GM23338 (cell line): ENCODE data around the gene ABCB6. TPM values are rescaled to one million over a fixed set of nuclear protein-coding genes. Genes with fewer than 3 reads are reported as not detected.

Experiments used
- ATAC-seq: fragments of 200-7000 bp; cut with Tn5 transposase; 3 replicates; pipeline ENCODE4 v1.9.1; 2020
- DNase-seq: peaks from one replicate; pipeline ENCODE4 v3.0.0-alpha.2; 2015; ENCODE audit warnings: low spot score
- H2AFZ ChIP-seq: fragments of 200-600 bp; sonication (generic); 2 replicates; pipeline ENCODE4 v1.8.0; 2016; ENCODE audit warnings: antibody characterized with exemption, mild to moderate bottlenecking, moderate library complexity
- H3F3A ChIP-seq: fragments of 200-600 bp; sonication (generic); replicated peaks from 2 replicates; pipeline ENCODE4 v1.8.0; 2017; ENCODE audit warnings: antibody characterized with exemption, mixed run types, low read depth
- H3K27ac ChIP-seq: fragments of 200-600 bp; sonication (generic); 2 replicates; pipeline ENCODE4 v1.6.1; 2016; ENCODE audit warnings: low read depth
- H3K27me3 ChIP-seq: fragments of 200-600 bp; sonication (generic); 2 replicates; pipeline ENCODE4 v1.8.0; 2016; ENCODE audit warnings: mild to moderate bottlenecking, mixed run types, moderate library complexity; ENCODE audit not compliant: insufficient read depth
- H3K36me3 ChIP-seq: fragments of 200-600 bp; sonication (generic); 2 replicates; pipeline ENCODE4 v1.8.0; 2016; ENCODE audit warnings: mild to moderate bottlenecking; ENCODE audit not compliant: insufficient read depth
- H3K4me1 ChIP-seq: fragments of 200-600 bp; sonication (generic); 2 replicates; pipeline ENCODE4 v1.8.0; 2016; ENCODE audit warnings: mild to moderate bottlenecking, moderate library complexity; ENCODE audit not compliant: insufficient read depth
- H3K4me2 ChIP-seq: fragments of 200-600 bp; sonication (generic); 2 replicates; pipeline ENCODE4 v1.7.1; 2017; ENCODE audit warnings: mixed run types
- H3K4me3 ChIP-seq: fragments of 200-600 bp; sonication (generic); 2 replicates; pipeline ENCODE4 v1.6.1; 2016; ENCODE audit warnings: mixed run types
- H3K79me2 ChIP-seq: fragments of 200-600 bp; sonication (generic); replicated peaks from 2 replicates; pipeline ENCODE4 v1.8.0; 2017; ENCODE audit warnings: mild to moderate bottlenecking; ENCODE audit not compliant: insufficient read depth
- H3K9me2 ChIP-seq: fragments of 200-600 bp; sonication (generic); 2 replicates; pipeline ENCODE4 v1.8.0; 2017; ENCODE audit not compliant: insufficient read depth
- H4K20me1 ChIP-seq: fragments of 200-600 bp; sonication (generic); replicated peaks from 2 replicates; pipeline ENCODE4 v1.8.0; 2017; ENCODE audit warnings: mild to moderate bottlenecking; ENCODE audit not compliant: insufficient read depth
- H3K27ac Mint-ChIP-seq: 2 replicates; pipeline ENCODE4 v1.8.0; 2020; ENCODE audit warnings: inconsistent platforms, mild to moderate bottlenecking, moderate library complexity, mixed read lengths
- H3K27me3 Mint-ChIP-seq: 3 replicates; pipeline ENCODE4 v1.8.0; 2022; ENCODE audit warnings: low read depth, mild to moderate bottlenecking, moderate library complexity, mixed read lengths, inconsistent platforms; ENCODE audit not compliant: insufficient read depth, poor library complexity
- H3K36me3 Mint-ChIP-seq: 3 replicates; pipeline ENCODE4 v1.8.0; 2021; ENCODE audit warnings: low read depth, mild to moderate bottlenecking, inconsistent platforms, moderate library complexity, mixed read lengths
- H3K4me1 Mint-ChIP-seq: 3 replicates; pipeline ENCODE4 v1.8.0; 2020; ENCODE audit warnings: mild to moderate bottlenecking, inconsistent platforms, mixed read lengths
- H3K4me3 Mint-ChIP-seq: 3 replicates; pipeline ENCODE4 v1.8.0; 2021; ENCODE audit warnings: moderate library complexity, mild to moderate bottlenecking, inconsistent platforms, mixed read lengths
- H3K9me3 Mint-ChIP-seq: 3 replicates; pipeline ENCODE4 v1.8.0; 2020; ENCODE audit warnings: moderate library complexity, mild to moderate bottlenecking, inconsistent platforms, mixed read lengths
- CTCF ChIP-seq, 2 experiments: fragments of 200-600 bp in 1 of 2; sonication (generic) in 1 of 2; conservative IDR thresholded peaks; 2 replicates each; pipeline versions ENCODE4 v1.5.1 to v1.6.1; 2016 to 2017; ENCODE audit warnings: antibody characterized with exemption in 2 of 2, low read depth in 2 of 2, mild to moderate bottlenecking in 2 of 2, moderate library complexity in 1 of 2
- ETS1 ChIP-seq: IDR thresholded peaks from 2 replicates; pipeline ENCODE4 v1.6.1; 2016; ENCODE audit warnings: antibody characterized with exemption
- EZH2 ChIP-seq: fragments of 200-600 bp; sonication (generic); IDR thresholded peaks from one replicate; pipeline ENCODE4 v1.8.0; 2017; ENCODE audit warnings: antibody characterized with exemption, mild to moderate bottlenecking, low read depth; ENCODE audit not compliant: unreplicated experiment
- JUNB ChIP-seq: IDR thresholded peaks from one replicate; pipeline ENCODE4 v1.6.1; 2016; ENCODE audit warnings: antibody characterized with exemption; ENCODE audit not compliant: unreplicated experiment
- NANOG ChIP-seq: IDR thresholded peaks from 2 replicates; pipeline ENCODE4 v1.6.1; 2016; ENCODE audit warnings: antibody characterized with exemption, borderline replicate concordance
- STAT1 ChIP-seq: IDR thresholded peaks from one replicate; pipeline ENCODE4 v1.6.1; 2016; ENCODE audit warnings: antibody characterized with exemption; ENCODE audit not compliant: unreplicated experiment
- ZNF114 ChIP-seq: fragments of 250-450 bp; sonication (Bioruptor Pico); IDR thresholded peaks from 2 replicates; pipeline ENCODE4 v1.5.0; 2020; ENCODE audit warnings: mild to moderate bottlenecking, moderate library complexity
- ZNF331 ChIP-seq: fragments of 250-450 bp; sonication (Bioruptor Pico); IDR thresholded peaks from 2 replicates; pipeline ENCODE4 v1.5.0; 2020; ENCODE audit warnings: low read depth, mild to moderate bottlenecking, moderate library complexity
- polyA plus RNA-seq: library from polyadenylated mRNA; unstranded; fragments of >200 nt; fragmentation: Nextera tagmentation; extraction: Ambion mirVana; gene quantifications from 2 replicates; pipeline ENCODE4 v1.2.1, GENCODE V29; 2016
- total RNA-seq: library from RNA; depleted of rRNA; stranded (reverse); fragments of >200 nt; shearing (Covaris generic); gene quantifications from 2 replicates; pipeline ENCODE4 v1.2.3, GENCODE V29; 2014
- TF ChIP-seq, protein P1 (sequence below): IDR thresholded peaks from one replicate; pipeline ENCODE4 v1.6.1; 2018; ENCODE audit warnings: antibody characterized with exemption; ENCODE audit not compliant: unreplicated experiment

The ABCB6 gene
- total and polyA plus RNA-seq, 2 experiments from 2014 or later = 26.2 to 35.1 TPM

DNA sequence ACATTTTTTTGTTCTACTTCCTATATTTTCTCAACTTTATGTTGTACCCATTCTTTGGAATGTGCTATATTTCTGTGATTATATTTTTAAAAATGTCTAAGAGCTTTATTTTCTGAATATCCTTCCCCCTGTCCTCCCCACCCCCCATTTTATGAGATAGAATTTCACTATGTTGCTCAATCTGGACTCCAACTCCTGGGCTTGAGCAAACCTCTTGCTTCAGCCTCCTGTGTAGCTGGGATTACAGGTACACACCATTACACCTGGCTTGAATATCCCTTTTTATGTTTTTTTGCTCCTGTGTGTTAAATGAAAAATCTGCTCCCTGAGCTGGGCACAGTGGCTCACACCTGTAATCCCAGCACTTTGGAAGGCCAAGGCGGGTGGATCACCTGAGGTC, 21.4 kb downstream of the ABCB6 start:
- Histone ChIP-seq H4K20me1 (no peaks in the 10 kb centered on the region), H3K4me1 (no peaks in the 10 kb centered on the region; the same call in 1 of the 2 replicates), H3K27ac (no peak overlapping the region), H3K79me2 (no peaks in the 10 kb centered on the region), H2AFZ (no peak overlapping the region), H3K4me2 (no peak overlapping the region), H3F3A (no peaks in the 10 kb centered on the region), H3K9me2 (no peaks in the 10 kb centered on the region), H3K4me3 (no peak overlapping the region), H3K36me3 (no peaks in the 10 kb centered on the region), H3K27me3 (no peaks in the 10 kb centered on the region)
- H3K36me3 Mint-ChIP-seq = no peaks in the 10 kb centered on the region
- H3K9me3 Mint-ChIP-seq = peaks cover 6% of the 10 kb centered on the region; the same call in 1 of the 3 replicates
- ATAC-seq (no peak), DNase-seq (no peak)
- H3K27ac Mint-ChIP-seq = no peak overlapping the region
- no peak for TF ChIP-seq EZH2
- TF ChIP-seq NANOG = no peak
- TF ChIP-seq JUNB = no peak
- no peak for TF ChIP-seq ZNF114 (CRISPR knock-in tag)
- TF ChIP-seq CTCF (conservative IDR thresholded peaks at IDR 0.05; ENCODE audit: low read depth in 2 of 2) = no peak
- TF ChIP-seq ETS1 = no peak
- peaks cover 10% of the 10 kb centered on the region for H3K27me3 Mint-ChIP-seq
- H3K4me1 Mint-ChIP-seq = peaks cover 10% of the 10 kb centered on the region; the same call in 2 of the 3 replicates
- no peak overlapping the region; the same call in 2 of the 3 replicates for H3K4me3 Mint-ChIP-seq

DNA sequence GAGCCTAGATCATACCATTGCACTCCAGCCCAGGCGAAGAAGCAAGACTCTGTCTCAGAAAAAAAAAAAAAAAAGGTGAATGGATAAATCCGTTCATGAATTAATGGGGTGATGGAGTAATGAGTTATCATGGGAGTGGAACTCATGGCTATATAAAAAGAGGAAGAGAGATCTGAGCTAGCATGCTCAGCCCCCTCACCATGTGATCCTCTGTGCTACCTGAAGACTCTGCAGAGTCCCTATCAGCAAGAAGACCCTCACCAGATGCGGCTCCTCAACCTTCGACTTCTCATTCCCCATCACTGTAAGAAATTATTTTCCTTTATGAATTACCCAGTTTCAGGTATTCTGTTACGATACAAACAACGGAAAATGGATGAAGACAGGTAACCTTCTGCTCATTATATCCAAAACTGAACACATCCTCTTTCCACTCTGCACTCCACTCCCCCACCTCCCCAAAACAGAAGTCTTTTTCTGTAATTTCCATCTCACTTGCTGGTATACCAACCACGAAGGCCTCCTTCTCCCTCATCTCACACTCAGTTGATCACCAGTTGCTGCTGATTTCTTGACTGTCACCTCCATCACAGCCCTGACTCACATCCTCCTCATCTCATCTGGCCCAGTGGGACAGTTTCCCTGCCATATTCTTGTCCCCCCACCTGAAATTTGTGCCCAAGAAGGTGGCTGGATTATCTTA, 31.9 kb downstream of the ABCB6 start:
- H2AFZ ChIP-seq = no peak overlapping the region
- H3K4me1 Mint-ChIP-seq = no peaks in the 10 kb centered on the region
- no peaks in the 10 kb centered on the region for H3K27me3 Mint-ChIP-seq
- ATAC-seq = no peak
- no peak overlapping the region for H3K4me3 Mint-ChIP-seq
- no peak overlapping the region for H3K4me3 ChIP-seq
- no peaks in the 10 kb centered on the region; the same call in 1 of the 2 replicates for H4K20me1 ChIP-seq
- no peaks in the 10 kb centered on the region for H3K4me1 ChIP-seq
- no peaks in the 10 kb centered on the region for H3K27me3 ChIP-seq
- DNase-seq = no peak
- no peaks in the 10 kb centered on the region for H3K36me3 ChIP-seq
- no peaks in the 10 kb centered on the region for H3K79me2 ChIP-seq
- H3K27ac ChIP-seq = no peak overlapping the region
- H3K27ac Mint-ChIP-seq = no peak overlapping the region
- 0 out of 2 replicates have a peak, but pooled peaks cover 3% of the 10 kb centered on the region for H3F3A ChIP-seq
- TF ChIP-seq ZNF114 (CRISPR knock-in tag) (no peak), ETS1 (no peak), EZH2 (no peak), STAT1 (no peak), CTCF (conservative IDR thresholded peaks at IDR 0.05; ENCODE audit: low read depth in 2 of 2) (no peak), ZNF331 (CRISPR knock-in tag) (no peak)
- TF ChIP-seq, protein P1, sequence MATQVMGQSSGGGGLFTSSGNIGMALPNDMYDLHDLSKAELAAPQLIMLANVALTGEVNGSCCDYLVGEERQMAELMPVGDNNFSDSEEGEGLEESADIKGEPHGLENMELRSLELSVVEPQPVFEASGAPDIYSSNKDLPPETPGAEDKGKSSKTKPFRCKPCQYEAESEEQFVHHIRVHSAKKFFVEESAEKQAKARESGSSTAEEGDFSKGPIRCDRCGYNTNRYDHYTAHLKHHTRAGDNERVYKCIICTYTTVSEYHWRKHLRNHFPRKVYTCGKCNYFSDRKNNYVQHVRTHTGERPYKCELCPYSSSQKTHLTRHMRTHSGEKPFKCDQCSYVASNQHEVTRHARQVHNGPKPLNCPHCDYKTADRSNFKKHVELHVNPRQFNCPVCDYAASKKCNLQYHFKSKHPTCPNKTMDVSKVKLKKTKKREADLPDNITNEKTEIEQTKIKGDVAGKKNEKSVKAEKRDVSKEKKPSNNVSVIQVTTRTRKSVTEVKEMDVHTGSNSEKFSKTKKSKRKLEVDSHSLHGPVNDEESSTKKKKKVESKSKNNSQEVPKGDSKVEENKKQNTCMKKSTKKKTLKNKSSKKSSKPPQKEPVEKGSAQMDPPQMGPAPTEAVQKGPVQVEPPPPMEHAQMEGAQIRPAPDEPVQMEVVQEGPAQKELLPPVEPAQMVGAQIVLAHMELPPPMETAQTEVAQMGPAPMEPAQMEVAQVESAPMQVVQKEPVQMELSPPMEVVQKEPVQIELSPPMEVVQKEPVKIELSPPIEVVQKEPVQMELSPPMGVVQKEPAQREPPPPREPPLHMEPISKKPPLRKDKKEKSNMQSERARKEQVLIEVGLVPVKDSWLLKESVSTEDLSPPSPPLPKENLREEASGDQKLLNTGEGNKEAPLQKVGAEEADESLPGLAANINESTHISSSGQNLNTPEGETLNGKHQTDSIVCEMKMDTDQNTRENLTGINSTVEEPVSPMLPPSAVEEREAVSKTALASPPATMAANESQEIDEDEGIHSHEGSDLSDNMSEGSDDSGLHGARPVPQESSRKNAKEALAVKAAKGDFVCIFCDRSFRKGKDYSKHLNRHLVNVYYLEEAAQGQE = no peak
- peaks cover 8% of the 10 kb centered on the region for H3K36me3 Mint-ChIP-seq
- H3K9me3 Mint-ChIP-seq = no peaks in the 10 kb centered on the region; the same call in 2 of the 3 replicates
- no peak overlapping the region for H3K4me2 ChIP-seq
- H3K9me2 ChIP-seq = no peaks in the 10 kb centered on the region
